Endothelial cell of umbilical vein (primary cell): ENCODE measurements around the gene BRK1. TPM values are rescaled to one million over a fixed set of nuclear protein-coding genes. Genes with fewer than 3 reads are reported as not detected.

Experiments used
- polyA plus RNA-seq, 4 experiments: library from polyadenylated mRNA; depleted of rRNA in 3 of 4; stranded (reverse) in 3 of 4; unstranded in 1 of 4; fragments of >200 nt; gene quantifications; 2 replicates each; pipeline versions ENCODE4 v1.2.1 to v1.2.3, GENCODE V29; 2011 to 2012; ENCODE audit warnings: missing spikeins in 1 of 4
- total RNA-seq: library from RNA; stranded (reverse); gene quantifications from 2 replicates; pipeline ENCODE4 v1.2.3, GENCODE V29; 2021

BRK1 gene
- total and polyA plus RNA-seq, 2 donors (not counting 3 experiments of a cell fraction or from before 2014, with no cell fraction given): 123 to 144 TPM

Other genes with a start within 250 kb of the BRK1 start
- gene CIDEC, start 235.4 kb upstream of the BRK1 start, total RNA-seq: not detected in 2 replicates
- 0.14 TPM in 1 of 2 replicates, not detected in the other for gene CIDEC, start 235.4 kb upstream of the BRK1 start, polyA plus RNA-seq
- gene JAGN1, start 225.1 kb upstream of the BRK1 start, total RNA-seq: 29.6 and 31.4 TPM in 2 replicates
- 46.5 and 50.1 TPM in 2 replicates for gene JAGN1, start 225.1 kb upstream of the BRK1 start, polyA plus RNA-seq
- 1.2 and 1.5 TPM in 2 replicates for gene IL17RE, start 212.8 kb upstream of the BRK1 start, total RNA-seq
- 1.3 and 1.6 TPM in 2 replicates for gene IL17RE, start 212.8 kb upstream of the BRK1 start, polyA plus RNA-seq
- 16.7 and 19.9 TPM in 2 replicates for gene IL17RC, start 198.6 kb upstream of the BRK1 start, total RNA-seq
- gene IL17RC, start 198.6 kb upstream of the BRK1 start, polyA plus RNA-seq: 18.7 and 22.3 TPM in 2 replicates
- 21.6 and 27.3 TPM in 2 replicates for gene CRELD1, start 181.8 kb upstream of the BRK1 start, total RNA-seq
- gene CRELD1, start 181.8 kb upstream of the BRK1 start, polyA plus RNA-seq: 41.2 and 43.9 TPM in 2 replicates
- 1.5 and 2.5 TPM in 2 replicates for gene PRRT3, start 163.3 kb upstream of the BRK1 start, total RNA-seq
- 1.5 and 2.0 TPM in 2 replicates for gene PRRT3, start 163.3 kb upstream of the BRK1 start, polyA plus RNA-seq
- gene EMC3, start 128.8 kb upstream of the BRK1 start, total RNA-seq: 63.7 and 69.9 TPM in 2 replicates
- 124 and 129 TPM in 2 replicates for gene EMC3, start 128.8 kb upstream of the BRK1 start, polyA plus RNA-seq
- 23.4 and 26.8 TPM in 2 replicates for gene FANCD2, start 89.2 kb upstream of the BRK1 start, total RNA-seq
- 7.1 and 8.2 TPM in 2 replicates for gene FANCD2, start 89.2 kb upstream of the BRK1 start, polyA plus RNA-seq
- not detected in 2 replicates for gene FANCD2OS, start 7.4 kb upstream of the BRK1 start, total RNA-seq
- gene FANCD2OS, start 7.4 kb upstream of the BRK1 start, polyA plus RNA-seq: not detected in 2 replicates
- gene VHL, start 26.1 kb downstream of the BRK1 start, total RNA-seq: 39.2 and 41.0 TPM in 2 replicates
- 8.5 and 10.4 TPM in 2 replicates for gene VHL, start 26.1 kb downstream of the BRK1 start, polyA plus RNA-seq
- 10.0 and 11.1 TPM in 2 replicates for gene IRAK2, start 49.2 kb downstream of the BRK1 start, total RNA-seq
- gene IRAK2, start 49.2 kb downstream of the BRK1 start, polyA plus RNA-seq: 7.3 and 7.9 TPM in 2 replicates
- gene TATDN2, start 132.8 kb downstream of the BRK1 start, total RNA-seq: 26.8 and 31.7 TPM in 2 replicates
- gene TATDN2, start 132.8 kb downstream of the BRK1 start, polyA plus RNA-seq: 10.6 and 10.7 TPM in 2 replicates
- not detected in 2 replicates for gene GHRL, start 177.3 kb downstream of the BRK1 start, total RNA-seq
- gene GHRL, start 177.3 kb downstream of the BRK1 start, polyA plus RNA-seq: 0.06 TPM in 1 of 2 replicates, not detected in the other
- 230 and 231 TPM in 2 replicates for gene SEC13, start 205.4 kb downstream of the BRK1 start, total RNA-seq
- 245 and 250 TPM in 2 replicates for gene SEC13, start 205.4 kb downstream of the BRK1 start, polyA plus RNA-seq